ENCODE results near the gene DBN1. TPM values are rescaled to one million over a fixed set of nuclear protein-coding genes. Genes with fewer than 3 reads are reported as not detected.

DBN1 gene
- total and polyA plus RNA-seq, 2 donors (not counting 1 experiment from before 2014, with no cell fraction given), result 96.4 to 138 TPM

GRCh38 chr5:177500685-177501522 lies 27.5 kb upstream of the DBN1 start:
- peak overlapping the region; percentile 17 for H3K4me2 ChIP-seq (ENCODE audit: extremely low read depth, insufficient read depth, low read length)
- no peak overlapping the region for H3K4me3 ChIP-seq (replicated peaks in 1 of 4; ENCODE audit: control extremely low read depth in 1 of 4, insufficient read depth in 1 of 4, low read depth in 3 of 4, low read length in 4 of 4)
- no peak for TF ChIP-seq EZH2 (IDR thresholded peaks at IDR 0.05; ENCODE audit: low read length, missing control alignments)
- peak; percentile 91 to 96 for TF ChIP-seq CTCF (conservative IDR thresholded peaks at IDR 0.05 in 1 of 2, IDR thresholded peaks at IDR 0.05 in 1 of 2; ENCODE audit: low read depth in 1 of 2, low read length in 2 of 2)
- peaks cover 9% of the 10 kb centered on the region for H3K79me2 ChIP-seq (ENCODE audit: control insufficient read depth, insufficient read depth, low read length)
- H4K20me1 ChIP-seq (ENCODE audit: control insufficient read depth, extremely low read depth, insufficient read depth, low read length), result no peaks in the 10 kb centered on the region
- H3K27ac ChIP-seq (ENCODE audit: insufficient read depth, low read length), result peak overlapping the region; percentile 31
- no peaks in the 10 kb centered on the region for H3K9me3 ChIP-seq (ENCODE audit: control insufficient read depth, insufficient read depth, low read depth, low read length)
- H3K27me3 ChIP-seq (ENCODE audit: control insufficient read depth, insufficient read depth, low read length), result no peaks in the 10 kb centered on the region
- peaks cover 18% of the 10 kb centered on the region for H3K4me1 ChIP-seq (ENCODE audit: control insufficient read depth, extremely low read depth, insufficient read depth, low read length)
- H3K36me3 ChIP-seq (ENCODE audit: control insufficient read depth, insufficient read depth, low read length), result peaks cover 3% of the 10 kb centered on the region
- peak; percentile 77 to 85 for DNase-seq (ENCODE audit: low read depth in 2 of 2)
- no peak overlapping the region for H2AFZ ChIP-seq (ENCODE audit: low read length)
- no peak overlapping the region for H3K9ac ChIP-seq (ENCODE audit: insufficient read depth, low read length)

GRCh38 chr5:177499842-177500241 lies 26.4 kb upstream of the DBN1 start:
- Histone ChIP-seq H3K27ac (ENCODE audit: insufficient read depth, low read length) (no peak overlapping the region), H3K36me3 (ENCODE audit: control insufficient read depth, insufficient read depth, low read length) (peaks cover 11% of the 10 kb centered on the region)

More at GRCh38 chr5:177499842-177500241, 26.4 kb upstream of the DBN1 start:
- TF ChIP-seq EZH2 (IDR thresholded peaks at IDR 0.05; ENCODE audit: low read length, missing control alignments), result no peak
- no peak for TF ChIP-seq CTCF (conservative IDR thresholded peaks at IDR 0.05 in 1 of 2, IDR thresholded peaks at IDR 0.05 in 1 of 2; ENCODE audit: low read depth in 1 of 2, low read length in 2 of 2)
- Histone ChIP-seq H3K27me3 (ENCODE audit: control insufficient read depth, insufficient read depth, low read length) (no peaks in the 10 kb centered on the region), H3K9me3 (ENCODE audit: control insufficient read depth, insufficient read depth, low read depth, low read length) (no peaks in the 10 kb centered on the region), H3K4me1 (ENCODE audit: control insufficient read depth, extremely low read depth, insufficient read depth, low read length) (peaks cover 28% of the 10 kb centered on the region), H3K79me2 (ENCODE audit: control insufficient read depth, insufficient read depth, low read length) (peaks cover 13% of the 10 kb centered on the region), H3K4me3 (replicated peaks in 1 of 4; ENCODE audit: control extremely low read depth in 1 of 4, insufficient read depth in 1 of 4, low read depth in 3 of 4, low read length in 4 of 4) (no peak overlapping the region), H2AFZ (ENCODE audit: low read length) (no peak overlapping the region), H3K9ac (ENCODE audit: insufficient read depth, low read length) (no peak overlapping the region), H3K4me2 (ENCODE audit: extremely low read depth, insufficient read depth, low read length) (no peak overlapping the region), H4K20me1 (ENCODE audit: control insufficient read depth, extremely low read depth, insufficient read depth, low read length) (no peaks in the 10 kb centered on the region)
- DNase-seq (ENCODE audit: low read depth in 2 of 2), result no peak

Measured in fibroblast of lung (primary cell).